Calu3 (cell line): ENCODE results near the gene RAB40A. TPM values are rescaled to one million over a fixed set of nuclear protein-coding genes. Genes with fewer than 3 reads are reported as not detected.
"Not testable (repeated sequence)": the region's sequence is repeated elsewhere in the genome, so short reads cannot be mapped to it uniquely, and the experiment has no call there.

Source experiments
- BruUV-seq: library from RNA; stranded (reverse); fragments of 400-500 nt; replicated peaks from 2 replicates; lab custom pipeline; 2021; lab: Mats Ljungman, UMichigan
- CTCF ChIA-PET: fragments of 300-600 bp; sonication (Branson Sonifier 250); formaldehyde crosslinking; loops from one replicate; lab custom pipeline; 2022; ENCODE audit warnings: antibody characterized with exemption; lab: Charles Lee
- DNase-seq: peaks from one replicate; pipeline ENCODE4 v3.0.0; 2022
- H3K27ac Mint-ChIP-seq: one replicate; pipeline ENCODE4 v1.8.0; 2022; ENCODE audit warnings: mixed read lengths; ENCODE audit not compliant: unreplicated experiment
- H3K27me3 Mint-ChIP-seq: one replicate; pipeline ENCODE4 v1.8.0; 2022; ENCODE audit warnings: mixed read lengths; ENCODE audit not compliant: unreplicated experiment
- H3K36me3 Mint-ChIP-seq: one replicate; pipeline ENCODE4 v1.8.0; 2022; ENCODE audit warnings: mild to moderate bottlenecking, moderate library complexity, mixed read lengths; ENCODE audit not compliant: insufficient read depth, unreplicated experiment
- H3K4me1 Mint-ChIP-seq: one replicate; pipeline ENCODE4 v1.8.0; 2022; ENCODE audit warnings: mild to moderate bottlenecking, low read depth, mixed read lengths; ENCODE audit not compliant: unreplicated experiment
- H3K4me3 Mint-ChIP-seq: one replicate; pipeline ENCODE4 v1.8.0; 2022; ENCODE audit warnings: mild to moderate bottlenecking, low read depth, moderate library complexity, mixed read lengths; ENCODE audit not compliant: unreplicated experiment
- H3K9me3 Mint-ChIP-seq: one replicate; pipeline ENCODE4 v1.8.0; 2022; ENCODE audit warnings: low read depth, mixed read lengths; ENCODE audit not compliant: unreplicated experiment
- CTCF ChIP-seq: fragments of 200-600 bp; IDR thresholded peaks from one replicate; pipeline ENCODE4 v1.8.0; 2022; ENCODE audit warnings: antibody characterized with exemption; ENCODE audit not compliant: unreplicated experiment
- intact Hi-C: fragments of 100-400 bp; cut with micrococcal nuclease; formaldehyde crosslinking; loops from one replicate; pipeline ENCODE4 v1.10.0; 2022; ENCODE audit not compliant: unreplicated experiment
- total RNA-seq: library from RNA; stranded (reverse); gene quantifications from 2 replicates; pipeline ENCODE4 v1.2.3, GENCODE V29; 2022

RAB40A gene
- total RNA-seq, 1 experiment from 2014 or later: 0.68 TPM

- no peaks in the 10 kb centered on the region for H3K36me3 Mint-ChIP-seq
- H3K9me3 Mint-ChIP-seq: no peaks in the 10 kb centered on the region
- H3K4me3 Mint-ChIP-seq: no peak overlapping the region
- intact Hi-C loops: no loop called here
- no TSS peak for BruUV-seq
- H3K27me3 Mint-ChIP-seq: no peaks in the 10 kb centered on the region
- H3K27ac Mint-ChIP-seq: no peak overlapping the region
- CTCF ChIA-PET: no interaction called here
- no peak for TF ChIP-seq CTCF
- no peaks in the 10 kb centered on the region for H3K4me1 Mint-ChIP-seq
- DNase-seq: no peak
Measured at GRCh38 chrX:103495786-103496185, 23.5 kb downstream of the RAB40A start.

DNA sequence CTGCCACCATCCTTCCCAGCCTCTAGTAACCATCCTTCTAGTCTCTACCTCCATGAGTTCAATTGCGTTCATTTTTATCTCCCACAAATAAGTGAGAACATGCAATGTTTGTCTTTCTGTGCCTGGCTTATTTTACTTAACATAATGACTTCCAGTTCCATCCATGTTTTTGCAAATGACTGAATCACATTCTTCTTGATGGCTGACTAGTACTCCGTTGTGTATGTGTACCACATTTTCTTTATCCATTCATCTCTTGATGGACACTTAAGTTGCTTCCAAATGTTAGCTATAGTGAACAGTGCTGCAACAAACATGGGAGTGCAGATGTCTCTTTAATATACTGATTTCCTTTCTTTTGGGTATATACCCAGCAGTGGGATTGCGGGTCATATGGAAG, 25.7 kb downstream of the RAB40A start:
- H3K36me3 Mint-ChIP-seq, intact Hi-C loops, DNase-seq, H3K4me1 Mint-ChIP-seq, H3K9me3 Mint-ChIP-seq, H3K4me3 Mint-ChIP-seq, H3K27me3 Mint-ChIP-seq, BruUV-seq, CTCF ChIA-PET, H3K27ac Mint-ChIP-seq: not testable (repeated sequence)

DNA sequence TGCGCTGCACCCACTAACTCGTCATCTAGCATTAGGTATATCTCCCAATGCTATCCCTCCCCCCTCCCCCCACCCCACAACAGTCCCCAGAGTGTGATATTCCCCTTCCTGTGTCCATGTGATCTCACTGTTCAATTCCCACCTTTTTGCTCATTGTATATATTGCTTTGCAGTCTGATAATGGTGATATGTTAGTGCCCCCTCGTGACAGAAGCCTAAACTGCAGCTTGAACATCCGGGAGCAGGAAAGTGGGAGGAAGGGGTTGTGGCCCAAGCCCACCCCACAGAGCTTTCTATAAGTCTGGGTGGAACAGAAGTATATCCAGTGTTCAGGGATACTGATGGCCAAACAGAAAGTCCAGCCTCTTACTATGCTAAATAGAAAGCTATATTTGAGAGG, 29.6 kb downstream of the RAB40A start:
- H3K27ac Mint-ChIP-seq, H3K9me3 Mint-ChIP-seq, H3K4me3 Mint-ChIP-seq, H3K4me1 Mint-ChIP-seq, BruUV-seq, H3K36me3 Mint-ChIP-seq, H3K27me3 Mint-ChIP-seq: not testable (repeated sequence)
- CTCF ChIA-PET: interaction anchor here (0.7 to 1.6 kb wide), 2 partner anchors 34 to 278 kb away, joined by 3 to 6 read pairs; no protein-coding TSS in a partner anchor
- TF ChIP-seq CTCF: peak; percentile 25
- DNase-seq: peak; percentile 48
- intact Hi-C loops: loop anchor here (1.0 to 2.0 kb wide), 2 partner anchors 278 to 327 kb away; no protein-coding TSS in a partner anchor

- H3K9me3 Mint-ChIP-seq: no peaks in the 10 kb centered on the region
- H3K27me3 Mint-ChIP-seq: no peaks in the 10 kb centered on the region
- H3K36me3 Mint-ChIP-seq: no peaks in the 10 kb centered on the region
- no peaks in the 10 kb centered on the region for H3K4me1 Mint-ChIP-seq
- no peak for DNase-seq
- no TSS peak for BruUV-seq
- H3K27ac Mint-ChIP-seq: peak overlapping the region; percentile 54
- H3K4me3 Mint-ChIP-seq: no peak overlapping the region
- intact Hi-C loops: loop anchor here (1.0 to 2.0 kb wide), 2 partner anchors 277 to 328 kb away; no protein-coding TSS in a partner anchor
- no peak for TF ChIP-seq CTCF
- CTCF ChIA-PET: interaction anchor here (0.7 to 1.6 kb wide), 3 partner anchors 35 to 277 kb away, joined by 3 to 6 read pairs (median 3); no protein-coding TSS in a partner anchor
Measured at GRCh38 chrX:103488794-103489193, 30.5 kb downstream of the RAB40A start.

DNA sequence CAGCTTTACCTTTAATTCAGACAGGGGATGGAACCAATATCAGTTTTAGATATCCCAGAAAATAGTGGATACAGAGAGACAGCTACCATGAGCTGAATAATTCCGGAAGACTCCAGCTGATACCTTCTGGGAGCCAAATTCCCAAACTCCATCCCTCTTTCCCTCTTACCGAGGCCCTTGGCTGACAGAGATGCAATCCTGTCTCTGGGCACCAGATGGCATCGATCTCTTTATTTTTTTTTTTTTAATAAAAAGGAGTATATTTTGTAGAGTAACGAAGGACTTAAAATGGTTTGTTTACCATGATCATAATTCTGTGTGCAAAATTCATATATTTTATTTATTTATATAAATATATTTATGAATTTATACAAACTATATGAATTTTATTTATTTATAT, 31.0 kb downstream of the RAB40A start:
- no peak for DNase-seq
- H3K36me3 Mint-ChIP-seq: no peaks in the 10 kb centered on the region
- H3K4me3 Mint-ChIP-seq: no peak overlapping the region
- CTCF ChIA-PET: no interaction called here
- no peaks in the 10 kb centered on the region for H3K9me3 Mint-ChIP-seq
- no peak for TF ChIP-seq CTCF
- H3K27ac Mint-ChIP-seq: no peak overlapping the region
- no peaks in the 10 kb centered on the region for H3K4me1 Mint-ChIP-seq
- intact Hi-C loops: loop anchor here (2.0 kb wide), 1 partner anchor 328 kb away; no protein-coding TSS in a partner anchor
- no peaks in the 10 kb centered on the region for H3K27me3 Mint-ChIP-seq
- BruUV-seq: no TSS peak
